ENCODE data around the gene PSMB2.

PSMB2 gene

DNA sequence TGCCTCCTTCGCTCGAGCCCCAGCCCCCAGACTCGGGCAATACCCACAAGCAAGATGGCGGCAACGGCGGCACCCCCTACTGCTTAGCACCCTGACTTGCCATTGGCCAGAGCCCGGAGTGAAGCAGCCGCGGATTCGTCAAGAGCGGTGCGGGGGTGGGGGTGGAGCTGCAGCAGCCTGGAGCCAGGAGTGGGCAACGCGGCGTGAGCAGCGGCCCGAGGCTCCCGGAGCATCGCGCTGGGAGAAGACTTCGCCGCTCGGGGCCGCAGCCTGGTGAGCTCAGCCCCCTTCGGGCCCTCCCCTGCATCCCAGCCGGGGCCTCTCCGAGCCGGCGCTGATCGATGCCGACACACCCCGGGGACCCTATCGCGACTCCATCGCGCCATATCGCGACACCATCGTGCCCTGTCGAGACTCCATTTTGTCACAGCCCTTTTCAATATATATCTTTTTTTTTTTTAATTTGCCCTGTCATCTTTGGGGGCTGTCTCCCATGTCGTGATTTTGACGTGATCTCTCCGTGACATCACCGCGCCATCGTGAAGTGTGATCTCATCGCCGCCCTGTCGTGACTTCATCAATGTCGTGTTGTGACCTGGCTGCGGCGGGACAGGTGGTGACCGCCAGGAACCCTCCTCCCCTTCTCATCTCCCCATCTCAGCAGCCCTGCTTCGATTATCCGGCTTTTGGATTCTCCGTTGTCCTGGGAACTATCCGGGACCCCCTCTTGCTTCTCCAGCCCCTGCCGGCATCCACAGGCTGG is 83.5 kb downstream of the PSMB2 start, which contains the start of gene NCDN:
Gene NCDN (plus strand): TSS at position 189 of the 763 bp plus-strand sequence. CDS start 392 bp downstream, at position 581.
- H3K79me2 ChIP-seq (ENCODE audit: insufficient read depth, low read length), result no peaks in the 10 kb centered on the region; the same call in 1 of the 2 replicates
- H3K27me3 ChIP-seq (ENCODE audit: insufficient read depth, low read length), result no peaks in the 10 kb centered on the region
- H3F3A ChIP-seq (ENCODE audit: insufficient read depth, low read length), result peaks cover 6% of the 10 kb centered on the region; the same call in 1 of the 2 replicates
- no peaks in the 10 kb centered on the region for H4K20me1 ChIP-seq (ENCODE audit: insufficient read depth, low read length)
- peak within 1 kb of the TSS; percentile 17; the same call in 1 of the 2 replicates for H2AFZ ChIP-seq (ENCODE audit: low read length)
- peak within 1 kb of the TSS; percentile 82 for H3K9ac ChIP-seq (ENCODE audit: low read length)
- peaks cover 15% of the 10 kb centered on the region; the same call in 1 of the 2 replicates for H3K36me3 ChIP-seq (ENCODE audit: insufficient read depth, low read length)
- H3K27ac ChIP-seq (ENCODE audit: low read depth, low read length, poor library complexity, severe bottlenecking), result peak within 1 kb of the TSS; percentile 79
- H3K9me2 ChIP-seq (ENCODE audit: low read depth, low read length), result no peaks in the 10 kb centered on the region
- H3K4me3 ChIP-seq (ENCODE audit: low read depth, low read length, poor library complexity, severe bottlenecking), result peak within 1 kb of the TSS; percentile 88
- TF ChIP-seq EZH2 (IDR thresholded peaks at IDR 0.05; ENCODE audit: borderline replicate concordance, low read length), result no peak
- TF ChIP-seq, protein P1, sequence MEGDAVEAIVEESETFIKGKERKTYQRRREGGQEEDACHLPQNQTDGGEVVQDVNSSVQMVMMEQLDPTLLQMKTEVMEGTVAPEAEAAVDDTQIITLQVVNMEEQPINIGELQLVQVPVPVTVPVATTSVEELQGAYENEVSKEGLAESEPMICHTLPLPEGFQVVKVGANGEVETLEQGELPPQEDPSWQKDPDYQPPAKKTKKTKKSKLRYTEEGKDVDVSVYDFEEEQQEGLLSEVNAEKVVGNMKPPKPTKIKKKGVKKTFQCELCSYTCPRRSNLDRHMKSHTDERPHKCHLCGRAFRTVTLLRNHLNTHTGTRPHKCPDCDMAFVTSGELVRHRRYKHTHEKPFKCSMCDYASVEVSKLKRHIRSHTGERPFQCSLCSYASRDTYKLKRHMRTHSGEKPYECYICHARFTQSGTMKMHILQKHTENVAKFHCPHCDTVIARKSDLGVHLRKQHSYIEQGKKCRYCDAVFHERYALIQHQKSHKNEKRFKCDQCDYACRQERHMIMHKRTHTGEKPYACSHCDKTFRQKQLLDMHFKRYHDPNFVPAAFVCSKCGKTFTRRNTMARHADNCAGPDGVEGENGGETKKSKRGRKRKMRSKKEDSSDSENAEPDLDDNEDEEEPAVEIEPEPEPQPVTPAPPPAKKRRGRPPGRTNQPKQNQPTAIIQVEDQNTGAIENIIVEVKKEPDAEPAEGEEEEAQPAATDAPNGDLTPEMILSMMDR (IDR thresholded peaks at IDR 0.05; ENCODE audit: low read length), result no peak
- peaks cover 39% of the 10 kb centered on the region for H3K4me1 ChIP-seq (ENCODE audit: insufficient read depth, low read length, severe bottlenecking)
- peak within 1 kb of the TSS; percentile 93 for H3K4me2 ChIP-seq (ENCODE audit: low read length)
- H3K9me3 ChIP-seq (ENCODE audit: low read length), result no peaks in the 10 kb centered on the region

DNA sequence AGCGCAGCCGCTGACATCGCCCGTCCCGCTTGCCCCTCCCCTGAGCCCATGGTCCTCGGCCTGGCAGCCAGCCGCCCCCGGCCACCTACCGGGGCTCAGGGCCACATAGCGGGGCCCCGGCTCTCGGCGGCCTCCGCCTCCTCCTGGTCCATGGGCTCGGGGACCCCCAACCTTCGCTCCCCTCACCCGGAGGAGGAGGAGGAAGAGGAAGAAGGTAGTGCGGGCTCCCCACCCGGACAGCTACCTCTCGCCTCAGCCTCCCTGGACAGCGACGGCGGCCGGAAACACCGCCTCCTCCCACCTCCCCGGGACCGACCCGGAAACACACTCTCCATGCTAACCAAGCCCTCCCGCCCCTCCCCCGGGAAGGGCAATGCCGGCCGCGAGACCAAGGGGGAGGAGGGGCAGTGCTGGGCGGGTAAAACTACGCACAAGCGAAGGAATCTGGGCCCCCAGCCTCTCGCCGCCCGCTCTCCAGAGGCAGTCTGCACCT is 84.2 kb downstream of the PSMB2 start, which contains the start of gene KIAA0319L:
Gene KIAA0319L (minus strand): TSS at position 286 of the 493 bp plus-strand sequence. CDS start 2,912 bp downstream, outside the sequence.
- Histone ChIP-seq H3K79me2 (ENCODE audit: insufficient read depth, low read length) (no peaks in the 10 kb centered on the region; the same call in 1 of the 2 replicates), H2AFZ (ENCODE audit: low read length) (peak within 1 kb of the TSS; percentile 17; the same call in 1 of the 2 replicates)

DNA sequence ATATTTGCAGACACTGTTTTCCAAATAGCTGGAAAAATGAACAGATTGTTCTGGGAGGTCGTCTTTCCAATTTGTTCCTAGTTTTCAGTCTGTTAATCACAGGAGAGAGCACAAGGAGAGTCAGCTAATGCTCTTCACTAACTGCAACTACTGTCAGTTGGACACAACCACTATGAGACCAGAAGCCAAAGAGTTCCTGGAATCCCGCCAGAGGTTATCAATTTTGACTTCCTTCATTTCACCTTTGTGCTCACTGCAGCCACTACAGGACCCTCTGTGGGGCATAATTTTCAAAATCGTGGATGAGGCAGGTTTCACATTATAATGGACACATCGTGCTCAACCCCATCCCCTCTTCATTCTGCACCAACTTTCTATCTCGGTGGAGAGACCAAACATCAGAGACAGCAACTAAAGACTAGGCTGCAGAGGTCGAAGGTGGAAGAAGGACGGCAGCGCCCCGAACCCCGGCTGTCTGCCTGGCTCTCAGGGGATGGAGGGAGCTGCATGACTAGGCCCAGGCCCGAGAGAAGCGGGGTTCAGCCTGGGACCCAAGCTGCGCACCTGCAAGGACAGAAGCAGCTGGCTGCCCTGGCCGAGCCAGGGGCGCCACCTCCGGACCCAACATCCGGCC is 84.7 kb downstream of the PSMB2 start:
- TF ChIP-seq EZH2 (IDR thresholded peaks at IDR 0.05; ENCODE audit: borderline replicate concordance, low read length), result no peak
- TF ChIP-seq, protein P1 (IDR thresholded peaks at IDR 0.05; ENCODE audit: low read length), result no peak
- H3K27me3 ChIP-seq (ENCODE audit: insufficient read depth, low read length), result no peaks in the 10 kb centered on the region
- H2AFZ ChIP-seq (ENCODE audit: low read length), result no peak overlapping the region
- peaks cover 39% of the 10 kb centered on the region for H3K4me1 ChIP-seq (ENCODE audit: insufficient read depth, low read length, severe bottlenecking)
- H3F3A ChIP-seq (ENCODE audit: insufficient read depth, low read length), result peaks cover 6% of the 10 kb centered on the region; the same call in 1 of the 2 replicates
- peak overlapping the region; percentile 82 for H3K9ac ChIP-seq (ENCODE audit: low read length)
- peaks cover 20% of the 10 kb centered on the region for H3K36me3 ChIP-seq (ENCODE audit: insufficient read depth, low read length)
- H3K4me2 ChIP-seq (ENCODE audit: low read length), result peak overlapping the region; percentile 93
- H3K9me3 ChIP-seq (ENCODE audit: low read length), result no peaks in the 10 kb centered on the region
- H4K20me1 ChIP-seq (ENCODE audit: insufficient read depth, low read length), result no peaks in the 10 kb centered on the region
- H3K4me3 ChIP-seq (ENCODE audit: low read depth, low read length, poor library complexity, severe bottlenecking), result peak overlapping the region; percentile 88
- H3K27ac ChIP-seq (ENCODE audit: low read depth, low read length, poor library complexity, severe bottlenecking), result peak overlapping the region; percentile 79
- H3K9me2 ChIP-seq (ENCODE audit: low read depth, low read length), result no peaks in the 10 kb centered on the region
- H3K79me2 ChIP-seq (ENCODE audit: insufficient read depth, low read length), result no peaks in the 10 kb centered on the region; the same call in 1 of the 2 replicates

More for the DNA sequence above, 84.2 kb downstream of the PSMB2 start, which contains the start of gene KIAA0319L:
- Histone ChIP-seq H3K4me3 (ENCODE audit: low read depth, low read length, poor library complexity, severe bottlenecking) (peak within 1 kb of the TSS; percentile 88), H4K20me1 (ENCODE audit: insufficient read depth, low read length) (no peaks in the 10 kb centered on the region), H3K36me3 (ENCODE audit: insufficient read depth, low read length) (peaks cover 14% of the 10 kb centered on the region), H3K4me1 (ENCODE audit: insufficient read depth, low read length, severe bottlenecking) (peaks cover 39% of the 10 kb centered on the region), H3K4me2 (ENCODE audit: low read length) (peak within 1 kb of the TSS; percentile 93), H3K9me3 (ENCODE audit: low read length) (no peaks in the 10 kb centered on the region), H3K9me2 (ENCODE audit: low read depth, low read length) (no peaks in the 10 kb centered on the region), H3K9ac (ENCODE audit: low read length) (peak within 1 kb of the TSS; percentile 82), H3K27ac (ENCODE audit: low read depth, low read length, poor library complexity, severe bottlenecking) (peak within 1 kb of the TSS; percentile 79), H3K27me3 (ENCODE audit: insufficient read depth, low read length) (no peaks in the 10 kb centered on the region), H3F3A (ENCODE audit: insufficient read depth, low read length) (peaks cover 6% of the 10 kb centered on the region; the same call in 1 of the 2 replicates)
- no peak for TF ChIP-seq EZH2 (IDR thresholded peaks at IDR 0.05; ENCODE audit: borderline replicate concordance, low read length)
- TF ChIP-seq, protein P1 (IDR thresholded peaks at IDR 0.05; ENCODE audit: low read length), result no peak

Data from OCI-LY1 (cell line).